Measurements from ENCODE around the gene MAT2A. TPM values are rescaled to one million over a fixed set of nuclear protein-coding genes. Genes with fewer than 3 reads are reported as not detected.

MAT2A gene
- total RNA-seq, 3 donors from 2014 or later (not counting 1 experiment from before 2014, with no cell fraction given), result 116 to 141 (median 135) TPM

DNA sequence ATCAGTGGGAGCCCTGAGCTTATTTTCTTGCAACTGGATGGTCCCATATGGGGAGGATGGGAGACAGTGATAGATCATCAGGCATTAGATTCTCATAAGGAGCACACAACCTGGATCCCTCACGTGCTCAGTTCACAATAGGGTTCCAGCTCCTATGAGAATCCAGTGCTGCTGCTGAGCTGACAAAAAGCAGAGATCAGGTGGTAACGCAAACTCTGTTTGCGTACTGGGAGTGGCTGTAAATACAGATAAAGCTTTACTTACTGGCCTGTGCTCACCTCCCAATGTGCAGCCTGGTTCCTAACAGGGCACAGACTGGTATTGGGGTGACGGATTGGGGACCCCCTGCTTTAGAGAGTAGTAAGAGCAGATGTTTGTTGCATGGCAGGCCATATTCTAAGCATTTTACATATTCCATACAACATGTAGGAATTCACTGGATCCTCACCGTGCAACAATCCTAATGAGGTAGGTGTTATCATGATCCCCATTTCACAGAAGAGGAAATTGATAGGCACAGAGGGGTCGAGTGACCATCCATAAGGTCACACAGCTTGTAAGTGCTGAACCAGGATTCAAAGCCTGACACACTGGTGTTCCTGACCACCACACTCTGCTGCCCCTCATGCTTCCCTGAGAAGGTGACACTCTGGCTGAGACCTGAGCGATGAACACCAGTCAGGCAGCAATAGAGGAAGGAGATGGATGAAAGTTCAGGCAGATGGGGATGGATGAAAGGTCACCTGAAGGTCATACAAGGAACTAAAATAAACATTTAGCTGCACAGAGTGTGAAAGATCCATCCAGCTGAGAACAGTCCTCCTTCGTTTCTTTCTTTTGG, 15.7 kb upstream of the MAT2A start:
- Histone ChIP-seq H3K9me3 (ENCODE audit: control insufficient read depth, insufficient read depth, low read length) (no peaks in the 10 kb centered on the region), H3K36me3 (ENCODE audit: control insufficient read depth, insufficient read depth, low read length) (no peaks in the 10 kb centered on the region), H3K27me3 (ENCODE audit: control insufficient read depth, insufficient read depth, low read length) (peaks cover under 1% of the 10 kb centered on the region), H3K4me1 (ENCODE audit: control insufficient read depth, insufficient read depth, low read length) (no peaks in the 10 kb centered on the region), H3K4me3 (ENCODE audit: low read length) (no peak overlapping the region), H3K27ac (ENCODE audit: low read length) (no peak overlapping the region)
- TF ChIP-seq, protein P1, sequence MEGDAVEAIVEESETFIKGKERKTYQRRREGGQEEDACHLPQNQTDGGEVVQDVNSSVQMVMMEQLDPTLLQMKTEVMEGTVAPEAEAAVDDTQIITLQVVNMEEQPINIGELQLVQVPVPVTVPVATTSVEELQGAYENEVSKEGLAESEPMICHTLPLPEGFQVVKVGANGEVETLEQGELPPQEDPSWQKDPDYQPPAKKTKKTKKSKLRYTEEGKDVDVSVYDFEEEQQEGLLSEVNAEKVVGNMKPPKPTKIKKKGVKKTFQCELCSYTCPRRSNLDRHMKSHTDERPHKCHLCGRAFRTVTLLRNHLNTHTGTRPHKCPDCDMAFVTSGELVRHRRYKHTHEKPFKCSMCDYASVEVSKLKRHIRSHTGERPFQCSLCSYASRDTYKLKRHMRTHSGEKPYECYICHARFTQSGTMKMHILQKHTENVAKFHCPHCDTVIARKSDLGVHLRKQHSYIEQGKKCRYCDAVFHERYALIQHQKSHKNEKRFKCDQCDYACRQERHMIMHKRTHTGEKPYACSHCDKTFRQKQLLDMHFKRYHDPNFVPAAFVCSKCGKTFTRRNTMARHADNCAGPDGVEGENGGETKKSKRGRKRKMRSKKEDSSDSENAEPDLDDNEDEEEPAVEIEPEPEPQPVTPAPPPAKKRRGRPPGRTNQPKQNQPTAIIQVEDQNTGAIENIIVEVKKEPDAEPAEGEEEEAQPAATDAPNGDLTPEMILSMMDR (IDR thresholded peaks at IDR 0.05), result no peak
- no peak for ATAC-seq
- Mint-ChIP-seq H3K27me3 (ENCODE audit: low read depth in 2 of 2) (peaks cover 5 to 9% of the 10 kb centered on the region in 2 donors), H3K4me1 (no peaks in the 10 kb centered on the region), H3K36me3 (no peaks in the 10 kb centered on the region), H3K4me3 (no peak overlapping the region), H3K9me3 (no peaks in the 10 kb centered on the region), H3K27ac (no peak overlapping the region)
- no peak for DNase-seq
- intact Hi-C loops (cut with micrococcal nuclease), result no loop called here
- 90% methylated on average over 7 of the region's 8 CpGs for WGBS (ENCODE audit: insufficient coverage)

DNA sequence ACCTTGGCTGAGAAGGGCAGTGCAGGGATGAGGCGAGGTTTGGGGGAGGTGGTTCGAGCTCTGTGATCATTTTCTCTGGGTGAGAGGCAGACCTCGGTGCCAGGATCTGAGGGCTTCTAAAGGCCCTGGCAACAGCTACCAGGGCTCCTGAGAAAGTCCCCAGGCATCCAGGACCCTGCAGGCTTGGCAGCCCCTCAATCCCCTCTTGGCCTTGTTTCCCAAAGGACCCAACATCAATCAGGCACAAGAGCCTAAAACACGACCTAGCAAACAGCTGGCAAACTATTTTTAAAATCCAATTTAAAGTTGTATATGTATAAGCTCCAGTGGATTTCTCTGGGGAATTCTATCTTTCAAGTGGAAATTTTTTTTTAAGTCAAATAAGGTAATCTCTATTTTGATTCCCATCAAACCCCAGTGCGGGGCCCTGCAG, 15.0 kb upstream of the MAT2A start:
- Histone ChIP-seq H3K4me1 (ENCODE audit: control insufficient read depth, insufficient read depth, low read length) (no peaks in the 10 kb centered on the region), H3K4me3 (ENCODE audit: low read length) (no peak overlapping the region), H3K36me3 (ENCODE audit: control insufficient read depth, insufficient read depth, low read length) (no peaks in the 10 kb centered on the region), H3K27me3 (ENCODE audit: control insufficient read depth, insufficient read depth, low read length) (peaks cover 2% of the 10 kb centered on the region), H3K9me3 (ENCODE audit: control insufficient read depth, insufficient read depth, low read length) (no peaks in the 10 kb centered on the region), H3K27ac (ENCODE audit: low read length) (no peak overlapping the region)
- Mint-ChIP-seq H3K36me3 (no peaks in the 10 kb centered on the region), H3K27me3 (ENCODE audit: low read depth in 2 of 2) (peaks cover 5 to 11% of the 10 kb centered on the region in 2 donors), H3K4me1 (no peaks in the 10 kb centered on the region), H3K4me3 (no peak overlapping the region), H3K27ac (no peak overlapping the region), H3K9me3 (no peaks in the 10 kb centered on the region)
- intact Hi-C loops (cut with micrococcal nuclease), result no loop called here
- ATAC-seq (no peak), DNase-seq (no peak)
- 83% methylated on average over 4 of the region's 5 CpGs for WGBS (ENCODE audit: insufficient coverage)
- TF ChIP-seq, protein P1 (IDR thresholded peaks at IDR 0.05), result no peak

DNA sequence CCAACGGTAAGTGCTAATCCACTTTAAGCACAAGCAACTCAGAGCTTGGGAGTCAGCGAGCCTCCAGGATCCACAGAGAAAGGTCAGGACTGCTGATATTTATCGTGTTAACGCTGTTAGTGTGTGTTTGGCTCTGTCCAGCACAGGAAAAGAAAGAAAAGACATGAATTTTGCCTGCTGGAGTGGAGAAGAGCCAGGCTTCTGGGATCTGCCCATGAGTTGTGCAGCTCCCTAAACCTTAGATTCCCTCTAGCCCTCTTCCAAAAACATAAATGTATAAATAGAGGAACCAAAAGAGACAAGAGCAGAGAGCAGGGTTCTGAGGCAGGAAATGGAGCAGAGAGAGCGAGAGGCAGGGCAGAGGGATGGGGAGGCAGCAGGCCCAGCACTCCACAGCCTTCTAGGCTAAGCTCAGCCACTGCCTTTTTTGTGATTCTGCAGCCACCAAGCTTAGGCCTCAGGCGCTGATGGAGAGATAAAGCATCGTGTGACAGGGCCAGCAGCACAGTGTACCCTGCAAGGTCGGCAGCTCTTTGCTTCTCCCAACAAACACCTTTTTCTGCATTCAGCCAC, 14.5 kb upstream of the MAT2A start:
- peaks cover 5 to 11% of the 10 kb centered on the region in 2 donors for H3K27me3 Mint-ChIP-seq (ENCODE audit: low read depth in 2 of 2)
- DNase-seq, result no peak
- H3K27ac ChIP-seq (ENCODE audit: low read length), result no peak overlapping the region

More for the DNA sequence above, 14.5 kb upstream of the MAT2A start:
- no peaks in the 10 kb centered on the region for H3K36me3 Mint-ChIP-seq
- WGBS (ENCODE audit: insufficient coverage), result 29% methylated on average over 8 of the region's 8 CpGs
- H3K9me3 Mint-ChIP-seq, result no peaks in the 10 kb centered on the region
- no peaks in the 10 kb centered on the region for H3K9me3 ChIP-seq (ENCODE audit: control insufficient read depth, insufficient read depth, low read length)
- no peaks in the 10 kb centered on the region for H3K4me1 ChIP-seq (ENCODE audit: control insufficient read depth, insufficient read depth, low read length)
- no peak overlapping the region for H3K4me3 ChIP-seq (ENCODE audit: low read length)
- no peak overlapping the region for H3K27ac Mint-ChIP-seq
- no peak for ATAC-seq
- intact Hi-C loops (cut with micrococcal nuclease), result no loop called here
- no peaks in the 10 kb centered on the region for H3K4me1 Mint-ChIP-seq
- peaks cover 2% of the 10 kb centered on the region for H3K27me3 ChIP-seq (ENCODE audit: control insufficient read depth, insufficient read depth, low read length)
- H3K4me3 Mint-ChIP-seq, result no peak overlapping the region
- TF ChIP-seq, protein P1 (IDR thresholded peaks at IDR 0.05), result no peak
- H3K36me3 ChIP-seq (ENCODE audit: control insufficient read depth, insufficient read depth, low read length), result no peaks in the 10 kb centered on the region

All from natural killer cell (primary cell).